ENCODE data around the gene BOD1L2.

- TF ChIP-seq GABPA (IDR thresholded peaks at IDR 0.05; ENCODE audit: low read depth), result no peak
- no peak for TF ChIP-seq CTCF (IDR thresholded peaks at IDR 0.05; ENCODE audit: insufficient read depth, low read length)
Measured at GRCh38 chr18:57197261-57197660, 50.4 kb downstream of the BOD1L2 start.

Measured in HL-60 (cell line).